Globus pallidus (tissue), 1 donor: ENCODE results near the gene ARMH2.
"Not testable (repeated sequence)": the region's sequence is repeated elsewhere in the genome, so short reads cannot be mapped to it uniquely, and the experiment has no call there.

Experiments used
- DNase-seq: peaks from one replicate; pipeline ENCODE4 v3.0.0-alpha.2; 2015; ENCODE audit warnings: low spot score

The ARMH2 gene

DNA sequence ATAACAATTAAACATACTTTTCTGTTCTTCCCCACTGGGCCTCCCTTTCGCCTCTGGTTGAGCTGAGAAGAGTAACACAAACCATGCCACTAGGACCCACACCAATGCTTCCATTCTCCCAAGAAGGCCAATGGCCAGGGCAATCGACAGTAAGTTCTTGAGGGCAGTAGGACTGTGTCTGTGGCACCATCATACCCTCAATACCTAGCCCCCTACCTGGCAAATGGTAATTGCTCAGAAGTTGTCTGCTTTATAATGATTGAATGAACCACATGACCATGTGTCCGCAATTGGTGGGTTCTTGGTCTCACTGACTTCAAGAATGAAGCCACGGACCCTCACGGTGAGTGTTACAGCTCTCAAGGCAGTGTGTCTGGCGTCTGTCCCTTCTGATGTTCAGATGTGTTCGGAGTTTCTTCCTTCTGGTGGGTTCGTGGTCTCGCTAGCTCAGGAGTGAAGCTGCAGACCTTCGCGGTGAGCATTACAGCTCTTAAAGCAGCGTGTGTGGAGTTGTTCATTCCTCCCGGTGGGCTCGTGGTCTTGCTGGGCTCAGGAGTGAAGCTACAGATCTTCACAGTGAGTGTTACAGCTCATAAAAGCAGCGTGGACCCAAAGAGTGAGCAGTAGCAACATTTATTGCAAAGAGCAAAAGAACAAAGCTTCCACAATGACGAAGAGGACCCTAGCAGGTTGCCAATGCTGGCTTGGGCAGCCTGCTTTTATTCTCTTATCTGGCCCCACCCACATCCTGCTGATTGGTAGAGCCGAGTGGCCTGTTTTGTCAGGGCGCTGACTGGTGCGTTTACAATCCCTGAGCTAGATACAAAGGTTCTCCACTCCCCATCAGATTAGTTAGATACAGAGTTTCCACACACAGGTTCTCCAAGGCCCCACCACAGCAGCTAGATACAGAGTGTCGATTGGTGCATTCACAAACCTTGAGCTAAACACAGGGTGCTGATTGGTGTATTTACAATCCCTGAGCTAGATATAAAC, 33.6 kb downstream of the ARMH2 start:
- not testable (repeated sequence) for DNase-seq

DNA sequence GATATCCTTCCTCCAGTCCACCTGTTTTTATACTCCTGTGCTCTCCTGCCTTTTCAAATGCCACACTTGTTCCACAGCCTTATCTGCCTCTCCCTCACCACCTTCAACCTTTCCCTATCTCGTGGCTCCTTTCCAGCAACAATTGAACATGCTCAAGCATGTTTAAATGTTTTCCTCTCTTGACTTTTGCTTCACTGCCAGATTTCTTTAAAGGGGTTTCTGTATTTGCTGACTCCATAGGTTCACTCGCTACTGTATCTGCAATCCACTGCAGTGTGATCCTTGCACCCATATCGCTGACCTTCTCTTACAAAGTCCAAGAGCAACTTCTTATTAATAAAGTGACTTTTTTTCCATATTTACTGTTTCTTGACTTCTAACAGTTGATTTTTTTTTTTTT, 35.1 kb downstream of the ARMH2 start:
- DNase-seq = no peak

DNA sequence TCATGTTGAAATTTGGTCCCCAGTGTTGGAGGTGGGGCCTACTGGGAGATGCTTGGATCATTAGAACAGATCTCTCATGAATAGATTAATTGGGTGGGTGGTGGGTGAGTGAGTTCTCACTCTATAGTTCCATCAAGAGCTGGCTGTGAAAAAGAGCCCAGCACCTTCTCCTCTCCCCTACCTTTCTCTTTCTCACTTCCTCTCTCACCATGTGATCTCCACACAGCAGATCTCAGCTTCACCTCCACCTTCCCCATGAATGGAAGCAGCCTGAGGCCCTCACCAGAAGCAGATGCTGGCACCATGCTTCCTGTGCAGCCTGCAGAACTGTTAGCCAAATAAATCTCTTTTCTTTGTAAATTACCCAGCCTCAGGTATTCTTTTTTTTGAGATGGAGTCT, 36.9 kb downstream of the ARMH2 start:
- DNase-seq = no peak

- no peak for DNase-seq
Measured at GRCh38 chr6:24761193-24761835, 37.4 kb downstream of the ARMH2 start.

- no peak for DNase-seq
Measured at GRCh38 chr6:24760210-24760609, 38.5 kb downstream of the ARMH2 start.

- DNase-seq = no peak
Measured at GRCh38 chr6:24759718-24760117, 39.0 kb downstream of the ARMH2 start.

DNA sequence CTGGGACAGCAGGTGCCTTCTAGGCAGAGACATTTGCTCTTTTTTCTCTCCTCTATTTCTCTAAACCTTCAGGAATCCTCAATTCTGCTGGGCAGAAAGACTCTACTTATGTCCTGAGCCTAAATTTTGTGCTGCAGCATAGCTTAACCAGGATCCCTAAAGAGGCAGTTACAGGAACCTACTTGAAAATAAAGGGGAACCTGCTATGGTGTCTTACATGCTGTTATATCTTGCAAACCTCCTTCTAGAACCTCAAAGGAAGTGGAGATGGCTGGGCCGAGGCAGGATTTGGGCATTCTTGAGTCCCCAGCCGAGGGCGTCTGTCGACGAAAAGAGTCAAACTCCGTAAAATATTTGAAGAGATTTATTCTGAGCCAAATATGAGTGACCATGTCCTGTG, 41.1 kb downstream of the ARMH2 start:
- no peak for DNase-seq

DNA sequence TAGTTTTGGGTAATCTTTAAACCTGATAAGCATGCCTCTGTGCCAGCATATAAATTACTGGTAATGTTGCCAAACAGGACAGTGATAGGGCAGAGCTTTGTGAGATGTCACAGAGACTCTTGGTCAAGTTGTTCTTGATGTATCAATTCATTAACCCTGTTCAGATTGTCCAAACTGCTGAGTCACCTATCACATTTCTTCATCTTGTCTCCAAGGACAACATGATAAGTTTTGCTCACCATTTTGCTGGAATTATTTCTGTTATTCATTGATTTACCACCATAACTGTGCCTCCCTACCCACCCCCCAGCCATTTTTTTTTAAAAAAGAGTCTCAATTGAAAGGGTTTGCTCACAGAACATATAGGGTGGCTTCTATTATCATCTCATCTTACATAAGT, 43.4 kb downstream of the ARMH2 start:
- no peak for DNase-seq

GRCh38 chr6:24754378-24754777, 44.3 kb downstream of the ARMH2 start:
- DNase-seq = not testable (repeated sequence)

DNA sequence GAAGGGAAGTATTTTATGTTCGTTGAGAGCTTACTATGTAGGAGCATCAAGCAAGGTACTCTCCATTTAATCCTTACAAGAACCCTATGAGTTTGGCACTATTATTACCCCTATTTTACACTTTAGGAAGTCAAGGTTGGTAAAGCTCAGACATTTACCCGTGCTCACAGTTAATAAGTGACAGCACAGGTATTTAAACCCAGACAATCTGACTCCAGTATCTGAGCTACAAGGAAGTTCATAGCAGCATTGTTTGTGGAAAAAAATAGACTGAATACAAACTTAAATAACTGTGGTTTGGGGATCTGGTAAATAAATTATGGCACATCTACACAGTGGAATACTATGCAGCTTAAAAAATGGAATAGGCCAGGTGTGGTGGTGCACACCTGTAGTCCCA, 45.2 kb downstream of the ARMH2 start:
- no peak for DNase-seq

DNA sequence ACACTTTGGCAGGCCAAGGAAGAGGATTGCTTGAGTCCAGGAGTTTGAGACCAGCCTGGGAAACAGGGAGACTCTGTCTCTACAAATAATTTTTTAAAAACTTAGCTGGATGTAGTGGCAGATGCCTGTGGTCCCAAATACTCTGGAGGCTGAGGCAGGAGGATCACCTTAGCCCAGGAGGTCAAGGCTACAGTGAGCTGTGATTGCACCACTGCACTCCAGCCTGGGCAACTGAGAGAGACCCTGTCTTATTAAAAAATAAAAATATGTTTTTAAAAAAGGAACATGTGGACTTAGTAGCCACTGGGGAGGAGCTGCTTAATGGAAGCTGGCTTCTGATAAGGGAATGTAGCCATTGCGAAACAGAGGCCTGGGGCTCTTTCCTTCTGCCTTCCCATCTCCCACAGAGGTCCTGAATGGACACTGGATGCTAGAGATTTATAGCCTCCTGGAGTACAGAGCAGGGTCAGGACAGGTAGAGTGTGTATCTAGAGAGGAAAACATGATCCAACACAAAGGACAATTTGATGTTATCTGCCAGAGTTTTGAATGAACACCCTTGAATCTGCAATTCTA, 45.7 kb downstream of the ARMH2 start:
- no peak for DNase-seq

- no peak for DNase-seq
Measured at GRCh38 chr6:24752503-24752902, 46.2 kb downstream of the ARMH2 start.

DNA sequence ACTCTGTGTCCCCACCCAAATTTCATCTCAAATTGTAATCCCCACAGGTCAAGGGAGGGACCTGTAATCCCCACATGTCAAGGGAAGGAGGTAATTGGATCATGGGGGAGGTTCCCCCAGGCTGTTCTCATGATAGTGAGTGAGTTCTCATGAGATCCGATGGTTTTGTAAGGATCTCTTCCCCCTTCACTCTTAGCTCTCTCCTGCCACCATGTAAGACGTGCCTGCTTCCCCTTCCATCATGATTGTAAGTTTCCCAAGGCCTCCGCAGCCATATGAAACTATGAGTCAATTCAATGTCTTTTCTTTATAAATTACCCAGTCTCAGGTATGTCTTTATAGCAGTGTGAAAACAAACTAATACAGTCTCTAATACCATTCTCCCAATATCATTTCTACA, 47.8 kb downstream of the ARMH2 start:
- DNase-seq = not testable (repeated sequence)

- DNase-seq = no peak
Measured at GRCh38 chr6:24749297-24749696, 49.4 kb downstream of the ARMH2 start.
